C4-2B (cell line): ENCODE measurements around the gene GH2.
"Not testable (repeated sequence)": the region's sequence is repeated elsewhere in the genome, so short reads cannot be mapped to it uniquely, and the experiment has no call there.

Source experiments
- ZFX ChIP-seq: fragments of 450-650 bp; IDR thresholded peaks from 2 replicates; pipeline ENCODE4 v1.6.1; 2017
- TF ChIP-seq, protein P1 (sequence below): fragments of 450-650 bp; conservative IDR thresholded peaks from 2 replicates; pipeline ENCODE4 v1.5.1; 2017; ENCODE audit warnings: mild to moderate bottlenecking

- TF ChIP-seq, protein P1, sequence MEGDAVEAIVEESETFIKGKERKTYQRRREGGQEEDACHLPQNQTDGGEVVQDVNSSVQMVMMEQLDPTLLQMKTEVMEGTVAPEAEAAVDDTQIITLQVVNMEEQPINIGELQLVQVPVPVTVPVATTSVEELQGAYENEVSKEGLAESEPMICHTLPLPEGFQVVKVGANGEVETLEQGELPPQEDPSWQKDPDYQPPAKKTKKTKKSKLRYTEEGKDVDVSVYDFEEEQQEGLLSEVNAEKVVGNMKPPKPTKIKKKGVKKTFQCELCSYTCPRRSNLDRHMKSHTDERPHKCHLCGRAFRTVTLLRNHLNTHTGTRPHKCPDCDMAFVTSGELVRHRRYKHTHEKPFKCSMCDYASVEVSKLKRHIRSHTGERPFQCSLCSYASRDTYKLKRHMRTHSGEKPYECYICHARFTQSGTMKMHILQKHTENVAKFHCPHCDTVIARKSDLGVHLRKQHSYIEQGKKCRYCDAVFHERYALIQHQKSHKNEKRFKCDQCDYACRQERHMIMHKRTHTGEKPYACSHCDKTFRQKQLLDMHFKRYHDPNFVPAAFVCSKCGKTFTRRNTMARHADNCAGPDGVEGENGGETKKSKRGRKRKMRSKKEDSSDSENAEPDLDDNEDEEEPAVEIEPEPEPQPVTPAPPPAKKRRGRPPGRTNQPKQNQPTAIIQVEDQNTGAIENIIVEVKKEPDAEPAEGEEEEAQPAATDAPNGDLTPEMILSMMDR = not testable (repeated sequence)
- not testable (repeated sequence) for TF ChIP-seq ZFX
These were observed 932 bp upstream of the GH2 start for GRCh38 chr17:63882626-63883126.
